T follicular helper cell (primary cell): ENCODE measurements around the gene MICU2.

Source experiments
- DNase-seq: peaks from one replicate; pipeline ENCODE4 v3.0.0-alpha.2; 2020; ENCODE audit warnings: low read depth

Gene MICU2

DNA sequence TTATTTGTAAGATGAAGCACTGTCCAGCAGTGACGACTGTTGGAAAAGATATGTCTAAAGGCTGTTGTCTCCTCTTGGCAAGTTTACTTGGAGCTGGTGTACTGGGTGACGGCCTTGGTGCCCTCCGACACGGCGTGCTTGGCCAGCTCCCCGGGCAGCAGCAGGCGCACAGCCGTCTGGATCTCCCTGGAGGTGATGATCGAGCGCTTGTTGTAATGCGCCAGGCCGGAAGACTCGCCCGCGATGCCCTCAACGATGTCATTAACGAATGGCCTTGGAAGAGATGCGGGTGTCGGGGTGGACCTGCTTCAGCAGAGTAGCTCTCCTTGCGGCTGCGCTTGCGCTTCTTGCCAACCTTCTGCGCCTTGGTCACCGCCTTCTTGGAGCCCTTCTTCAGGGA is 120.2 kb downstream of the MICU2 start:
- no peak for DNase-seq

DNA sequence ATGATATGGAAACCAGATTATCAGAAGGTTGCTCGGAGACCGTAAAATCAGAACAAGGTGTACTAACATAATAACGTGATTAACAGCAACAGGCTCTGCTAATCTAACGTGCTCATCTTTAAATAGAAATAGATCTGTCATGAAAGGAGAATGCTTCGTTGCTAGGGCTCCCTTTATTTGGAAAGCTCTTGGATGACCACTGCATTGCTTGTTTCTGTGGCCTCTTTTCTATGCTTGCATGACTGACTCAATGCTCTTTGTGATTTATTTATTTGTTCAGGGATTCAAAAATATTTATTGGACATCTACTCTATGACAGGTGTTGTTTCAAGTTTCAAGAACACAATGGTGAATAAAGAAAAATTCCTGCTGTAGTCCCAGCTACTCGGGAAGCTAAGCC is 122.6 kb downstream of the MICU2 start:
- DNase-seq: no peak

DNA sequence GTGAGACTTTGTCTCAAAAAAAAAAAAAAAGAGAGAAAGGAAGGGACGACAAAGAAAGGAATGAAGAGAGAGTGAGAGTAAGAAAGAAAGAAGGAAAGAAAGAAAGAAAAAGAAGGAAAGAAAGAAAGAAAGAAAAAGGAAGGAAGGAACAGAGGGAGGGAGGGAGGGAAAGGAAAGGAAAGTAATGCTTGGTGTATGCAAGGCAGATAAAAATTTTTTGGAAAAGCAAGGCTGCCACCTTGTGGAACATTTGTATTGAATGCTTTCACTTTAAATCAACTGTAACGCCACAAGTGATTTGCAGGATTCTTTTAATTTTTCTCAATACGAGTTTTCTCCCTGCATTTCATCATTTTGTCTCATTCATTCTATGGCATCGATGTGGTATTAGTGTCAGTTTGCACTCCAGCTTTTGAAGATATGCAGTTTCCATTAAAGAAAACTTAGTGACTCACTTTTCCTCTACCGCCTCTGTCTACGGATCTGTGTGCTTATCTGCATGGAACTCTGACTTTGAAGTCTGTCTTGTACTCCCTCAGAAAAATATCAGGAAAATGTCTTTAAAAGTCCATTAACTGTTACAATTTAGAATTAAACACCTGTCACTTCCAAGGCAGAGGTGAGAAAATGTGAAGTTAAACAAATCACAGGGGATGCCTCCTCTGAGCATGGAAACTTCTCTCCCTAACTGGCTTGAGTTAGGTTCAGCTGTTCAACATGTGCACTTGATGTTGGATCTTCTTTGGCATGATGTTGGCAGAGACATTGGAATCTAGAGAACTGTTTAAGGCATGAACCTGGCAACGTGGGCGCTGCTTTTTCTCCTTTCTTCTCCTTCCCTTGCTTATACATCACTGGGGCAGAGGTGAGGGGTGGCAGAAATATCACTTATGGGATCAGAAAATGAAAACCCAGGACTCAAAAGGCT is 124.8 kb downstream of the MICU2 start:
- peak; percentile 33 for DNase-seq

DNA sequence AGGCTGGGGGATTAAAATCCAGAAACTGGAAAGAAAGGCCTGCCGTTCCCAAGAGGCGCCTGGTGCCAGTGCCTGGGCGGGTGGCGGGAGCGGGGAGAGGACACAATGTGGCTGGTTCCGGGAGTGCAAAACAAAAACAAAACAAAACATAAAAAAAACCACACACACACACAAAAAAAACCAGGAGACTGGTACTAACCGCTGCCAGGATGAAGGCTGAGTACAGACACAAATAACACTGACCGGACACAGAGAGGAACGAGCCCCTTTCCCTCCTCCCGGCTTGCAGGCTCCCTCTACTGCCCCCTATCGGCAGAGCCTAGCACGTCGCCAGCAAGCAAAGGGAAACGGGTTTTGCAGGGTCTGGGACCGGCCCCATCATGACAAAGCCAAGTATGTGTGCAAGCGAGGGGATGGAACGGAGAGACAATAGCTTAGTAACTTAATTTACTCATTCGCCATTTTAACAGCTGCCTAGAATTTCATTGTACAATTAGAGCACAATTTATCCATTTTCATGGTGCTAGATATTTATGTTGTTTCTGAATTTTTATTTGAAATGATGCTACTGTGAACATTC is 127.0 kb downstream of the MICU2 start:
- peak; percentile 61 for DNase-seq

DNA sequence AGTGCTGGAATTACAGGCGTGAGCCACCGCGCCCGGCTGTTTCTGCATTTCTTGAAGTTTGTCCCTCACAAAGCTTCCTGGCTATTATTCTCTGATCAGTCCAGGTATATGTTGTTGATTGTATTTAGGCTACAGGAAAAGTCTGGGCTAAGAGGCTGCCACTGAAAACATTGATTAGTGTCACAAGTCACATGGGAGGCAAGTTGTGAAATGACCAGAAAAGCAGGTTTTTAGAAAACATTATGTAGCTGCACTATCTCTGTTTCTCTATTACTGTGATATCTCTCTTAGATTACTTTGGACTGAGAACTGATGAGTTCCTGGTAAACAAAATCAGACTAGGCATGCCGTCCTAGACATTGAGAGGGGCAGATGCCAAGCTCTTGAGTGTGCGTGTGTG is 128.9 kb downstream of the MICU2 start:
- DNase-seq: no peak

DNA sequence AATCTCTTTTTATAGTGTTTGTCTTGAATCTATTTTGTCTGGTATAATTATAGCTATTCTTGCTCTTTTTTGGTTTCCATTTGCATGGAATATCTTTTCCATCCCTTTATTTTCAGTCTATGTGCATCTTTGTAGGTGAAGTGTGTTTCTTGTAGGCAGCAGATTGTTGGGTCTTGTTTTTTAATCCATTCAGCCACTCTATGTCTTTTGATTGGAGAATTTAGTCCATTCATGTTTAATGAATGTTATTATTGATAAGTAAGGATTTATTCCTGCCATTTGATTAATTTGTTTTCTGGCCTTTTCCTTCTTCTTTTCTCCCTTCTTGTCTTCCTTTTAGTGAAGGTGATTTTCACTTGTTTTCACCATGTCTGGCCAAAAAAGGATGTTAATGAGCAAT is 133.2 kb downstream of the MICU2 start:
- no peak for DNase-seq

DNA sequence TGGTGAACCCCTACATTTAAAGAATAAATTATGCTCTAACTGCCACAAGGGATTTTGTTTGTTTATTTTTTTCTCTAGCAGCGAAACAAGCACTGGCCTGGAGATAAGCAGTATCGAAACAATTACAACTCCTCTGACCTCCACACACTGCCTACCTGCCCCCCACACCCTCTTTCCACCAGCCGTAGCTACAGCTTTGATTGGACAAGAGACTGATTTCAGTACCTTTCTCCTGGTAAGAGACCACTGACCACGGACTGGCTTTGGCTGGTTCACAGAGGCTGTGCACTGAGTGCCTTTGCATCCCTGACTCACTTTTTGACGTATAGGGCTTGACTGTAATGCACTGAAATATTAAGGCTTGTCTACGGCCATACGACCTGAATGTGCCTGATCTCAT is 137.4 kb downstream of the MICU2 start:
- no peak for DNase-seq

DNA sequence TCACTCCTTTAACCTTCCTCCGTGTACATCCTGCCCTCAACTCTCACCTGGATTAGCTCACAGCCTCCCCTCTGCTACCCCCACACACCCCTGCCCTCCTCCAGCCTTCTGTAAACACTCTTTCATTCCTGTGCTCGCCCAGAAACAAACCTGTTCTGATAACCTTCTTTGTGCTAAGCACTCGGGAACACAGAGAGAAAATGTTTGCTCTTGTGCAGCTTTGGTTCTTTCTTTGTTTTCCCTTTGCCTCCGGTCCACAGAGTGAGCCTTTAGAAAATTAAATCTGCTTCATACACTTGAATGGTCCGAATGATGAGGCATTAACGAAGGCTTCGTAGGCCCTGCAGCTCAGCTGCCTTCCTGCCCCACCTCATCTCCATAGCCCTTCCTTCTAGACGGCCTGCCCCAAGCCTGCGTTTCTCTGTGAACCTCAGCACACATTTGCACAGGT is 138.2 kb downstream of the MICU2 start:
- no peak for DNase-seq

DNA sequence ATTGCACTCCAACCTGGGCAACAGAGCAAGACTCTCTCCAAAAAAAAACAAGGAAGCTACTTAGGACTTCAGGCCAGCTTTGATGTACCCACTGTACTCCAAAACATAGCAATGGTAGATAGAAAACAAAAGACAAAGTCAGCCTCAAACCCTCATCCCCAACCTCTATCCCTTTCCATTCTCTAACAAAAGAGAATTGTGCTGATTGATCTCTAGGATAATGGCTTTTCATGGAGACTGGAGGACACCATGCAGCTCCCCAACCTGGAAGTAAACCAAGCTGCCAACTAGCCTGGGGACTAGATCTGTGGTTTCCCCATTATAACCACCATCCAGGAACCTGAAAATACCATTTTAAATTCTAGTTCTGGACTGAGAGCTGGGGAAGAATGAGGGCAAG is 140.5 kb downstream of the MICU2 start:
- no peak for DNase-seq

DNA sequence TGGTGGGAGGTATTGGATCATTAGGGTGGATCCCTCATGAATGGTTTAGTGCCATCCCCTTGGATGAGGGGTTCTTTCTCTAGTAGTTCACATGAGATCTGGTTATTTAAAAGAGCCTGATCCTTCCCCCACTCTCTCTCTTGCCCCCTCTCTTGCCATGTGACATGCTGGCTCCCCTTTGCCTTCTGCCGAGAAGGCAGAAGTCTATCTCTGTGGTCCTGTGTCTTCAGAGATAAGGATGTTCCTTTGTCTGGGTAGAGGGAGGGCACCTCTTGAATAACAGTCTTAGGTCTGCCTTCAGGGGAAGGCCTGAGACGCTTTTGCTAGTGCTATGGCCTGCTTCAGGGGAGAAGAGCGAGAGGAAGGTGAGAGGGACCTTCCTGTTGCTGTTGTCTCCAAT is 142.8 kb downstream of the MICU2 start:
- DNase-seq: no peak

DNA sequence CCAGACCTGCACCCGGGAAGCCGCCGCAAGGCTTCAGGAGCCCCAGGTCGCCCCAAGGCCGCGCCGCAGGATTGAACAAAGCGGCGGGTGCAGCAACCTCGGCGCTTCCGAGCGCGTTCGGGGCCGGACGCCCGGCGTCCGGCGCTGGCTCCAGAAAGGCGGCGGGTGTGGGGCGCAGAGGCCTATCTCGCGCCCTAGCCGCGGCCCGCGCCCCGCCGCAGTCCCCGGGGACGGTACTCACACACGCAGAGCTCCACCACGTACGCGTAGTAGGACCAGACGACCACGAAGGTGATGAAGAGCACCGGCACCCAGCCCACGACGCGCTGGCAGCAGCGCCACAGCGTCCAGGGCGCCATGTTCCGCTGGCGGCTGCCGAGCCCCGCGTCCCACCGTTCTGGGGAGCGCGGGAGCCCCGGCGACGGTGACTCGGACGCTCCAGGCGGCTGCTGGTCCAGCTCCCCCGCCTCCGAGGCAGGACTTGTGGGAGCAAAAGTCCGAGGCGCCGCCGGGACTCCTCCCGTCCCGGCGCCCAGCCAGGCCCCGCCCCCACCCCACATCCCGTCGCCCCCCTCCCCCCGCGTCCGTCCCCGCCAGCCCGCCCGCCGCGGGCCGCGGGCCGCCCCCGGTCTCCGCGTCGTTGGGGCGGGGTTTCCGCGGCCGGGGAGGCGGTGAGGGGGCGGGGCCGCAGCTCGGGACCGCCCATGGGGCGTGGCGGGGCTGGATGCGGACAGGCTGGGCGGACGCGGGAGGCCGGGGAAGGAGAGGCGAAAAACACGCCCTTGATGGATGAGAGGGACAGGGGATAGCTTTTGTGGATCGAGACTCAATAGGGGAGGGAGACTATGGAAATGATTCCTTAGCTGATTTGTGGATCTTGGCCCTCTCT is 144.9 kb downstream of the MICU2 start, which contains the start of gene ZDHHC20:
TSS of gene ZDHHC20 (minus strand) at position 491 of the 889 bp plus-strand sequence. CDS start at position 359, 132 bp downstream.
- DNase-seq: peak; percentile 82

DNA sequence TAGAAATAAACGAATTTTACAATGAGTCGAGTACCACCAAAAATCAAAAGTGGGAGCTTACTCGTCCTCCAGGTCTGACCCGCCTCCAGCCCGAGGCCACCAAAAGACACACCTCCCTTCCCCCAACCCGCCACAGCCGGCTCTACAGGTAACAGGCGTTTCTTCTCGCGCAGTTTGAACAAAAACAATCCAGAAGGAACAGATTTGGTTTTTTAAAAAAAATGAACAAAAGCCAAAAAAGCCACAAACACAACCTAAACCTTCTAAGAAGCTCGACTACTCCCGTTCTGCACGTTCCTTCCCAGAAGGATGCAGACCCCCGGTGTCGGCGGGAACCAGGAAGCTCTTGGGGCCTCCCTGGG is 145.5 kb downstream of the MICU2 start:
- peak; percentile 20 for DNase-seq

DNA sequence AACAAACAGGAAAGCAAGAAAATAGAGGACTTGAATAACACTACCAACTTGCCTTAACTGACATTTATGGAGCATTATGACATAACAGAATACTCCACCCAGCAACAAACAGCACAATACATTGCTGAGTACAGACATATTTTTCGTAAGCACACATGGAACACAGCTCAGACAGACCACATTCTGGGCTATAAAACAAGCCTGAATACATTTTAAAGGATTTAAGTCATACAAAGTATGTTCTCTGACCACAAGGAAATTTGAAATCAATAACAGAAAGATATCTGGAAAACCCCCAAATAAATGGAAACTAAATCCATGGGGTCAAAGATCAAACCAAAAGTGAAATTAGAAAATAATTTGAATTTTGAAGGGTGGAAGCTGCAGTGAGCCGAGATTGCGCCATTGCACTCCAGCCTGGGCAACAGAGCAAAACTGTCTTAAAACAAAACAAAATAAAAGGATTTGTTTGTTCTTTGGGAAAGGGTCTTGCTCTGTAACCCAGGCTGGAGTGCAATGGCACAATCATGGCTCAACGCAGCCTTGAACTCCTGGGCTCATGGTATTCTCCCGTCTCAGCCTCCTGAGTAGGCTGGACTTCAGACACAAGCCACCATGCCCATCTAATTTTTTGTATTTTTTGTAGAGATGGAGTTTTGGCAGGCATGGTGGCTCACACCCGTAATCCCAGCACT is 150.4 kb downstream of the MICU2 start:
- no peak for DNase-seq

DNA sequence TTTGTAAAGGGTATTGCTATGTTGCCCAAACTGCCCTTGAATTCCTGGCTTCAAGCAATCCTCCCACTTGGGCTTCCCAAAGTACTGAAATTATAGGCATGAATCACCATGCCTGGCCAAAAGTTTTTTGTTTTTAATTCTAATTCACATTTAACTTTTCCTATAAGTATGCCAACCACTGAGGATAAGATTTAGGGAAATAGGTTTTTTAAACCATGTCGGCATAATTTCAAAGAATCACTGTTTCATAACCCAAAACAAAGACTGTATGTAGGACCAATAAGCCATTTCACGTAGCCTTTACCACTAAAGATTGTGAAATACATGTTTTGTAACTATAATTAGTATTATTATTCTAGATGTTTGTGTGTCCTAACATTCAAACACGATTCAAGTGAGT is 153.0 kb downstream of the MICU2 start:
- no peak for DNase-seq

DNA sequence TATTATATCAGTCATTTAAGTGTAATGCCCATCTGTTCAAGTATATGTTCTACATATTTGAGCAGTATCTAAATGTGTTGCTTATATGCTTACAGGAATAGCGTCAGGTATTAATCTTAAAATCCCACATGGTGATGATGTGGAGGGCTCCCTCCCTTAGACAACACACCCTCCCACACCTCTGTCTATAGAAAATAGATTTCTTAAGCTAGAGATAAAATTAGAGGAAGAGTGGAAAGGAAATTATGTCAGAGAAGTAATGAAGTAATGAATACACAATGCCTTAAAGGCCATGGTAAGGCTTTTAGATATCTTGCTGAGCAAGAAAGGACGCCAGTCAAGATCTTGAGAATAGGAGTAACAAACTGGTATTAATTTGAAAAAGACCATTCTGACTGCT is 157.3 kb downstream of the MICU2 start:
- no peak for DNase-seq

DNA sequence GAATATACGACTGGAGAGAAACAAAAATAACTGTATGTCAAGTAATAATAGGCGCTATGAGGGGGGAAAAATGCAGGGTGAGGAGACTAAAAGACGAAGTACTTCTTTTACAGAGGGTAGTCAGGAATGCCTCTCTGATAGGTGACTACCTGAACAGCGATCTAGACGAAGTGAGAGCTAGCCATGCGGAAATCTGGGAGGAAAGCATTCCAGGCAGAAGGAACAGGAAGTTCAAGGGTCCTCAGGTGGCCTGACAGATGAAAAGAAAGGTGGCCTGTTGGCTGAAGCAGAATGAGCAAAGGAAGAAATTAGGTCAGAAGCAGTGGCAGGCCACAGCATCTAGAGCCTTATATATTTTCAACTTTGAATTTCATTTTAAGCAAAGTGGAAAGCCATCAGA is 158.2 kb downstream of the MICU2 start:
- no peak for DNase-seq

DNA sequence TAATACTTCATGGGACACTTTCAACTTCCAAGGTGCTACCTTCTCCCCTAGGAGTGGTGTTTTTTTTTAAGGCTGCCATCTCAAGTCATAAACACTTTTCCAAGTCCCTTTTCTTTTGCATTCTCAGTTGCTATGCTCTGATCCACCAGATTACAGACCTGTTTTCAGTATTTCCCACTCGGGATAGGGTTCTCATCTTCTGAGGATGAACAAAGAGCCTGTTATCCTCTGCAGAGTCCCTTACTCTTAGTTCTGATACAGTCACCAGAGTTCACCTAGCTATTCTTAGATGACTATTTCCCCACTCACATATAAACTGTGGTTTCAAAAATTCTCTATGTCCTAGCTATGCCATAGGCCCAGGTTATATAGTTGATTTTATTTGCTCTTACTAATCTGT is 160.8 kb downstream of the MICU2 start:
- DNase-seq: no peak
